NCI-H1048 (cell line): ENCODE measurements around the gene PIAS1.
"Not testable (repeated sequence)": the region's sequence is repeated elsewhere in the genome, so short reads cannot be mapped to it uniquely, and the experiment has no call there.

Experiments
- DNase-seq: peaks from one replicate; lab custom pipeline; 2025; lab: John Stamatoyannopoulos, UW

Gene PIAS1

GRCh38 chr15:68034719-68035293, 19.3 kb upstream of the PIAS1 start:
- DNase-seq: no peak

DNA sequence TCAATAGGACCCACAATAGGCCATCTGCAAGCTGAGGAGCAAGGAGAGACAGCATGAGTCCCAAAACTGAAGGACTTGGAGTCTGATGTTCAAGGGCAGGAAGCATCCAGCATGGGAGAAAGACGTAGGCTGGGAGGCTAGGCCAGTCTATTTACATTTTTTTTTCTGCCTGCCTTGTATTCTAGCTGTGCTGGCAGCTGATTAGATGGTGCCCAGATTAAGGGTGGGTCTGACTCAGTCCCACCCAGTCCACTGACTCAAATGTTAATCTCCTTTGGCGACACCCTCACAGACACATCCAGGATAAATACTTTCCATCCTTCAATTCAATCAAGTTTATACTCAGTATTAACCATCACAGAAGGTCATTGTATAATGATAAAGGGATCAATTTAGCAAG, 15.9 kb upstream of the PIAS1 start:
- no peak for DNase-seq

DNA sequence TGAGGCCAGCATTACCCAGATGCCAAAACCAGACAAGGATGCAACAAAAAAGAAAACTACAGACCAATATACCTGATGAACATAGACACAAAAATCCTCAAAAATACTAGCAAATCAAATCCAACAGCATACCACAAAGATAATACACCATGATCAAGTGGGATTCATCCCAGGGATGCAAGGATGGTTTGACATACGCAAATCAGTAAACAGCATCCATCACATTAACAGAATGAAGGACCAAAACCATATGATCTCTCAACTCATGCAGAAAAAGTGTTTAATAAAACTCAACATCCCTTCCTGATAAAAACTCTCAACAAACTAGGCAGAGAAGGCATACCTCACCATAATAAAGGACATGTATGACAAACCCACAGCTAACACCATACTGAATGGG, 14.0 kb upstream of the PIAS1 start:
- DNase-seq: no peak

DNA sequence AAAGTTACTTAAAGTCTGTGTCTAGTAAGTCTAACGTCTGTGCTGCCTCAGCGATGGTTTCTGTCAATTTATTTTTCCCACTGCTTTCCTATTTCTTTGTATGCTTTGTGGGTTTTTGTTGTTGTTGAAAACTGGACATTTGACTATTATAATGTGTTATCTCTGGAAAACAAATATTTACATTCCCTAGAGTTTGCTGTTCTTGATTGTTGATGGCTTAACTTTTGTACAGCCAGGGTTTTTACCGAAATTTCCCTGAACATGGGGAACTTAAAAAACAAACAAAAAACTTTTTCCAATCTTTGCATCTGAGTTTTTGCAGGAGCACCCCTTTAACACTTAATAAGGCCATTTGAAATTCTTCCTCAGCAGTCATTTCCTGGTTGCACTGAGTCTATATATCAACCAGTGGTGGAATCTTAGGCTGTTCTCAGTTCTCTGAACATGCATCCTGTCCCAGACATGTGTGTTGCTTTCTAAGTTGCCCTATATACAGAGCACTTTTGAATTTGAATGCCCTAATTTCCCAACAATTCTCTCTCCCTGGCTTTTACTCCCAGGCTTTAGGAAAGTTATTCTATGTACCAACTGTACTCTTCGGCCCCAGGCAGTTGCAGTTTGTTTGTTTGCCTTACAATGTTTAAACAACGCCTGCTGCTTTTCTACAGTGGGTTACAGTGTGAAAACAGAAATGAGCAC, 11.8 kb upstream of the PIAS1 start:
- DNase-seq: no peak

DNA sequence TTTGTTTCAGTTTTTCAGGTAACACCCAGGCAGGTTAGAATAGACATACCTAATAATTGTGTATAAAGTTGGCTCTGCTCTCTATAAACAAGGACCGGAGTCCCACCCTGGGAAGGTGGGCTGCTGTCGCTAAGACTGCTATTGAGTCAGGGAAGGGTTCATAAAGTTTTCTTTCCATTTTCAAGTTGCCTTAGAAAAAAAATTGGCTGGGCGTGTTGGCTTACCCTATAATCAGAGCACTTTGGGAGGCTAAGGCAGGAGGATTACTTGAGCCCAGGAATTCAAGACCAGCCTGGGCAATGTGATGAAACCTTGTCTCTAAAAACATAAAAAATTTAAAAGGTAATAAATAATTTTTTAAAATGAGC, 11.3 kb upstream of the PIAS1 start:
- no peak for DNase-seq

DNA sequence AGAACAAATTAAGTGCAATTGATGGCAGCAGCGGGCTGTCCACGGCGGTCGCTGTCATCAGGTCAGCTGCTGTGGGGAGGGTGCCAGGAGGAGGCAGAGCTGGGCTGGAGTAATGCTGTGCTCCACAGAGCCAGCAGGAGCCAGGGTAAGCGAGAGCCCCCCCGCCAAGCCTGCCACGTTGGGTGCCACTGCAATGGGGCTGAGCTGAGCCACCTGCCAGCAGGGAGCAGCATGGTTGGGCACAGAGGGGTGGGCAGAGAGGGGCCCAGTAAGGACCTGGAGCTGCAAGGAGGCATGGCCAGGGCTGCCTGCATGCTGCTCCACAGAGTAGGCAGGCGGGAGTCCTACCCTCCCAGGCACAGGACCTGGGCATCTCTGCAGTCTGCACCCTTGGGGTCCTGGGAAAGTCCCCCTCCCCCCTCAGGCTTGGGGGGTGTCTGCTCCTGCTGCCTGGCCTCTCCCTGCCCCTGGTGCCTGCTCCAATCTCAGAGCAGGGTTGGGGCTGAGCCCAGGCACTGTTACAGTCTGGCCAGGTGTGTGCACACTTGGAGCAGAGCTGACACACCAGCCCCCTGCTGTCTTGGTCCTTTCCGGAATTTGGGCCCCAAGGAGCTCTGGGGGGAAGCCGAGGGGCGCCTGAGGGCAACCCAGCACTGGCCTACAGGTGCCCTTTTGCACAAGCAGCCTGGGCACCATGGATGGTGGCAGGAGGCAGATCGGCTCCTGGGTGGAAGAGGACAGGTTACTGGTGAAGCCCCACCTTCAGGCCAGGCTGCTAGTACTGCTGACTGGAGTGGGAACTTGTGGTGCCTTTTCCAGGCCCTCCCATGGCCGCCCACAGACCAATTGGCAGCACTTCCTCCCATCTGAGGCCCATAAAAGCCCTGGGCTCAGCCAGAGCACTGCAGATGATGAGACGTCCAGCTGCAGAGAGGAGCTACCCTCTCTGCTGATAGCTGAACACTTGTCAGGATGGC, 8.5 kb upstream of the PIAS1 start:
- no peak for DNase-seq

DNA sequence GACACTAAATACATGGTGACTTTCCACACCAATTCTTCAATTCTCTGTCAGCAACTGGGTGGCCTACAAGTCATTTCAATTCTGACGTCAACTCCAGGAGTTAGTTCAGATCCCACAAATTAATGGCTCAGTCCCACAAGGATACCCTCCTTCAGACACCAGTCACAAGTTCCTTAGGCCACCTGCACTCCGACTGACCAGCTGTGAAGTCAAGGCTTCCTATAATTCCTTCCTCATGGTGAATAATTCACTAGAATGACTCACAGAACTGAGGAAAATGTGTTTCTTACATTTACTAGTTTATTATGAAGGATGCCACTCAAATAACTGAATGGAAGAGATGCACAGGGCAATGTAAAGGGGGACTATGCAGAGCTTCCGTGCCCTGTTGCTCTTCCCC, 6.3 kb upstream of the PIAS1 start:
- DNase-seq: no peak

DNA sequence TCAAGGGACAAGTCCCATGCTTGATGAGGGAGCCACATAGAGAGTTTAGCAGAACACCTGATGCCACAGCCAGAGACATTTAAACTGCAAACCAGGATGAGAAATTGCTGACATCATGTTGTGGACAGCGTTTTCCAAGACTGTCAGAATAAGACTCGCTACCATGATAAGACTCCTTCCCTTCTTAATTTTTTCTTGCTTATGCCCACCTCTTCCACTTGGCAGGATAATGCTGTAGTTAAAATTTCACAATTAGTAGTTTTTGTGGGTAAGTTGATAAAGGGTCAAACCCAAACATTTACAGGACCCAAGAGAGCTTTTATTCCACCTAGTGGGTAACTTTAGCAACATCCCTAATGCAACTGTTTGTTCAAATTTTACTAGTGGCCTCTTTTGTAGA, 3.0 kb upstream of the PIAS1 start:
- DNase-seq: no peak

GRCh38 chr15:68051907-68052306, 2.2 kb upstream of the PIAS1 start:
- no peak for DNase-seq

- DNase-seq: no peak
Observed at GRCh38 chr15:68052431-68052830, 1.7 kb upstream of the PIAS1 start.

GRCh38 chr15:68053001-68053400, 1.1 kb upstream of the PIAS1 start:
- no peak for DNase-seq

- DNase-seq: no peak
Observed at GRCh38 chr15:68054628-68055223, 611 bp downstream of the PIAS1 start.

GRCh38 chr15:68055224-68055705, 1.1 kb downstream of the PIAS1 start:
- DNase-seq: no peak

DNA sequence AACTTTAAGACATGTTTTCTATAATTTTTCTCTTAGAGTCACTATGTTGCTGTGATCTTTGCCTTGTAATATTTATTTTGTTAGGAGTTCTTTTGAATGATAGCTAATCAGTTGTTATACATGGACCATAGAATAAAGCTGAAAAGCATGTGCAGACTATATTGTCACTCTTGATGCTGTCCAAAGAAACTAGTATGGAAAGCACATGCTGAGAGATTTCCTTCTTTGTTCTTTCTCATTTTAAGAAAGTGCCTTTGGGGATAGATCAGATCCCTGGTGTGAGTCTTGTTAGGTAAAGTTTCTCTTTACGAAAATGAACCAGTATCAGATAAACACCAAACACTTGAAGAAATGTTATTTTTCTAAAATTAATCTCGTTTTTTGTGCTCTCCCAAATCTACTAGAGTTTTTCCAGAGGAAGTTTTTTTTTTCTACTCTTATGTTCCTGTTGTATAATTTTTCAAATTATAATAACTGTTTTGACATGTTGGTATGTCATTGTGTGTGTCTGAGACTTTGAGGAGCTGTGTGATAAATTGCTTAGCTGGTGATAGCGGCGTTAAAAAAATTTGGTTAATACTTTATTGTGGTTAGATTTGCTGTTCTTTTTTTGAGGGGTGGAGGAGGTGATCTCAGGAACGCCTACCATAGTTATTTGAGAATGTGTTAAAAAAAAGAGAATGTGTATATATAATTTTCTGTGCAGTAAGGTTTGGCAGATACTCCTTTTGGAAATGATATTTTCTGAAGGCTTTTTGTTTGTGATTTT, 2.2 kb downstream of the PIAS1 start:
- no peak for DNase-seq

DNA sequence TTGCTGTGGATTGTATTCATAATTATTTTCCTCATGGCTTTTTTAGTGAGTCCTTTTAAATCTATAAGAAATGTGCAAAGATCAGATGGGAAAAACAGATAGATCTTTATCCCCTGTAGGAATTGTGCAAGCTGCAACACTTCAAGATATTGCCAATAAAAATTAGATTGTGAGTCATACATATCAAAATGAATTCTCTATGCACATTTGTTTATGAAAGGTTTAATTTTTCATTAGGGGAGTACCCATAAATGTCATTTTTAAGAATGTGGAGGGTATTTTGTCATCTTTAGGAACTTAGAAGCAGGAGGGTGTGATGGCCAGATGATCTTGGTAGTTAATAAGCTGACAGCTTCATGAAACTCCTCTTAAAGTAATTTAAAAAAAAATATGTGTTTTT, 2.9 kb downstream of the PIAS1 start:
- DNase-seq: no peak

DNA sequence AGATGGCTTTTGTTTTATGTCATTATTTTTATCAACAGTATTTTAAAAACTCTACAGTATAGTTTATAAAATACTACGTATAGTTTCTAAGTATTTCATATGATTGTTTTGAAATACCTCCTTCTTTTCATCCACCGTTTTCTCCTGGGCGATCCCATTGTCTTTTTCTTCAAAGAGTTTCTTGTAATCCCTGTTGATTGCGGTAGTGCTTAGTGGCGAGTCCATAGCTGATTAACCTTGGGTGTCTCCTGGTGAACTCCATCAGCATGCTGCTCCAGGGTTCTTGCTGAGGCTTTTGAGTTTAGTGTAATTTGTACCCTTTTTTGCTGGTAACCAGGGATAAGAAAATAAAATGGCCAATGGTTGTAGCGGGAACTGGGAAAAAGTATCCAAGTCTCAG, 3.6 kb downstream of the PIAS1 start:
- no peak for DNase-seq

GRCh38 chr15:68058970-68059369, 4.9 kb downstream of the PIAS1 start:
- DNase-seq: not testable (repeated sequence)

GRCh38 chr15:68059630-68060029, 5.5 kb downstream of the PIAS1 start:
- DNase-seq: no peak

DNA sequence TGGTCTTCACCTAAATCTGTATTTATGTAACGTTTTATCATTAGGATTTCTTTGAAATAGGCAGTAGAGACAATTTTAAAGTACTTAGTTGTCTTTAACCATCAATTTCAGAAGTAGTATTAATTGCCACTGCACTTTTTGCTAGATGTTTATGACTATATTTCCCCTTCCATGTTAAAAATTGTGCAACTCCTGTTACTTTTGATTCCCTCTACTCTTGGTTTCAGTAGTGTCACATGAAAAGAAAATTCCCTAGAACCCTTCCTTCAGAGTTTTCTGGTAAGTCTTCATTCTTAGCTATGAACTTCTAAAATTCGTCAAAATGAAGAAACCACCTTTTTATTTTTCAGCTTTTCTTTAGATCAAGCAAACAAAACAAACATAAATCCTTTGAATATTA, 7.1 kb downstream of the PIAS1 start:
- no peak for DNase-seq

DNA sequence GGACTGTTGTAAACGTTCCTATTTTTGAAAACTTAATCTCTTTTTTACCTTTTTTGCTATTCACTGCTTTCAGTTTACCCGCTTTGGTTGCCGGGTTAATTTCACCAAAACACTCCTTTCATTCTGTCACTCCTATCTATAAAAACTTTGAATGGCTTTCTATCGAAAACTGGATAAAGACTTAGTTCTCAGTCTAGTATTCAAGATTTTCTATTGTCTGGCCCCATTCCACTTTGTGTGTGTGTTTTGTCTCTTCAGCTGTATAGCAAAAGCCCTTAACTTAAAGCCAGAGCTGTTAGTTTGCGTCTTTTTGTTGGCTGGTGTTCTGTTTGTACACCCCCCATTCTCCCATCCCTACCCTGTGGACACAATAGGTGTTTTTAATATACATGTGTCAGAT, 7.5 kb downstream of the PIAS1 start:
- no peak for DNase-seq

GRCh38 chr15:68062214-68062613, 8.1 kb downstream of the PIAS1 start:
- DNase-seq: no peak
